Measurements from ENCODE around the gene PMFBP1. TPM values are rescaled to one million over a fixed set of nuclear protein-coding genes. Genes with fewer than 3 reads are reported as not detected.
A peak's percentile ranks its signal among the peaks of the same experiment; 100 is the strongest.

The PMFBP1 gene
- total and polyA plus RNA-seq, 11 donors: 0.09 to 0.77 (median 0.12) TPM; not detected in 4

- Histone ChIP-seq H3K27ac (no peak overlapping the region), H3K4me3 (no peak overlapping the region), H3K27me3 (no peaks in the 10 kb centered on the region), H3K4me1 (peaks cover 0 to 8% (median 0%) of the 10 kb centered on the region in 12 donors), H3K36me3 (peaks cover 10 to 67% (median 64%) of the 10 kb centered on the region in 9 donors), H3K9me3 (no peaks in the 10 kb centered on the region)
- DNase-seq: no peak
- intact Hi-C loops (cut with DNase I): no loop called here
- peak in 1 of 4 donors; percentile 19 for ATAC-seq
- no peak for TF ChIP-seq CTCF (IDR thresholded peaks at IDR 0.05)
- no peak for TF ChIP-seq POLR2A (IDR thresholded peaks at IDR 0.05)
- WGBS, 4 donors: 74 to 79% (median 77%) methylated on average over 10 to 19 of the region's 19 CpGs
Observed at GRCh38 chr16:72111657-72112451, 60.1 kb downstream of the PMFBP1 start.

GRCh38 chr16:72110662-72111615, 61.0 kb downstream of the PMFBP1 start:
- Histone ChIP-seq H3K27me3 (no peaks in the 10 kb centered on the region), H3K27ac (no peak overlapping the region), H3K4me1 (peaks cover 0 to 8% (median 0%) of the 10 kb centered on the region in 12 donors), H3K36me3 (peaks cover 10 to 77% (median 73%) of the 10 kb centered on the region in 9 donors), H3K4me3 (no peak overlapping the region), H3K9me3 (no peaks in the 10 kb centered on the region)
- WGBS, 4 donors: 93 to 96% (median 95%) methylated on average over 21 to 23 of the region's 23 CpGs
- ATAC-seq (no peak), DNase-seq (no peak)
- no peak for TF ChIP-seq CTCF (IDR thresholded peaks at IDR 0.05)
- no peak for TF ChIP-seq POLR2A (IDR thresholded peaks at IDR 0.05)
- intact Hi-C loops (cut with DNase I): no loop called here

- ATAC-seq (no peak), DNase-seq (no peak)
- Histone ChIP-seq H3K27ac (no peak overlapping the region), H3K4me3 (no peak overlapping the region), H3K9me3 (no peaks in the 10 kb centered on the region), H3K4me1 (peaks cover 0 to 8% (median 0%) of the 10 kb centered on the region in 12 donors), H3K27me3 (no peaks in the 10 kb centered on the region), H3K36me3 (peaks cover 12 to 85% (median 82%) of the 10 kb centered on the region in 9 donors)
- TF ChIP-seq CTCF (IDR thresholded peaks at IDR 0.05): no peak
- TF ChIP-seq POLR2A (IDR thresholded peaks at IDR 0.05): no peak
- WGBS, 4 donors: 93 to 95% (median 93%) methylated on average over 12 of the region's 12 CpGs
- intact Hi-C loops (cut with DNase I): no loop called here
Observed at GRCh38 chr16:72109966-72110530, 61.9 kb downstream of the PMFBP1 start.

Data from heart left ventricle (tissue), 16 donors.